ENCODE data around the gene HMGXB4. TPM values are rescaled to one million over a fixed set of nuclear protein-coding genes. Genes with fewer than 3 reads are reported as not detected.

Gene HMGXB4
- total RNA-seq, 1 donor from 2014 or later = 21.4 TPM

DNA sequence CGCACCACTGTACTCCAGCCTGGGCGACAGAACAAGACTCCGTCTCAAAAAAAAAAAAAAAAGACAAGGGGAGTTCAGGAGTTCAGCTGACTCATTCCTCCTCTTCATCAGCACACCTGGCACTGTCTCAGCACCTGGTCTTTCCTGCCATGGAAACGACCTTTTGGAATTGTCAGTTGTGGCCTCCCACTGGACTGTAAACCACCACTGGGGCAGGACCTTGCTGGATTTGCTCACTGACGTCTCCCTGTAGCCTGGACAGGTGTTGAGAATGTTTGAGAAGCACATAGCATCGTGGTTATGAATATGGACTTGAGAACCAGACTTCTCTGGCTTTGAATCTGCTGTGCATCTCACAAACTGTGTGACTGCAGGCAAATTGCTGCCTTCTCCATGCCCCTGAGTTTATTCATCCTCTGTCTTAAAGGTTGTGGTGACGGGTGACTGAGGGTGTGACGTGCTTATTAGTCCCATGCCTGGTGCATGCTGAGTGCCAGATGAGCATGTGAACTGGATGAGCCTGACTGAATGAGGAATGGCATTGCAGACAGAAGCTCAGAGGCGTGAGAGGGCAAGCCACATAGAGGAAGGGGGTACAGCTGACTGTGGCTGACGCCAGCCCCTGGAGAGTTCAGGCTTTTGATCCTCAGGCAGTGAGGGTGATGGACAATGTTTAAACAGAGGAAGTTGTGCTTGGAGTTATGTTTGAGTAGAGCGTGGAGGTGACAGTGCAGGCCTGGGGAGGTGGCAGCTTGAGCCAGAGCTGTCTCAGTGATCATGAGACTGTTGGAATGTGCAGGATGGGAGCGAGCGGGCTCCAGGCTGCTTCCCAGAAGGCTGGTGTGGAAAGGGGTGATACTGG is 55.1 kb downstream of the HMGXB4 start:
- Mint-ChIP-seq H3K9me3 (ENCODE audit: unreplicated experiment) (no peaks in the 10 kb centered on the region), H3K27ac (ENCODE audit: unreplicated experiment) (peak overlapping the region; percentile 67), H3K27me3 (ENCODE audit: unreplicated experiment) (peaks cover 6% of the 10 kb centered on the region), H3K36me3 (ENCODE audit: low read depth, unreplicated experiment) (no peaks in the 10 kb centered on the region), H3K4me1 (ENCODE audit: unreplicated experiment) (peaks cover 23% of the 10 kb centered on the region), H3K4me3 (ENCODE audit: unreplicated experiment) (peak overlapping the region; percentile 11)
- TF ChIP-seq, protein P1, sequence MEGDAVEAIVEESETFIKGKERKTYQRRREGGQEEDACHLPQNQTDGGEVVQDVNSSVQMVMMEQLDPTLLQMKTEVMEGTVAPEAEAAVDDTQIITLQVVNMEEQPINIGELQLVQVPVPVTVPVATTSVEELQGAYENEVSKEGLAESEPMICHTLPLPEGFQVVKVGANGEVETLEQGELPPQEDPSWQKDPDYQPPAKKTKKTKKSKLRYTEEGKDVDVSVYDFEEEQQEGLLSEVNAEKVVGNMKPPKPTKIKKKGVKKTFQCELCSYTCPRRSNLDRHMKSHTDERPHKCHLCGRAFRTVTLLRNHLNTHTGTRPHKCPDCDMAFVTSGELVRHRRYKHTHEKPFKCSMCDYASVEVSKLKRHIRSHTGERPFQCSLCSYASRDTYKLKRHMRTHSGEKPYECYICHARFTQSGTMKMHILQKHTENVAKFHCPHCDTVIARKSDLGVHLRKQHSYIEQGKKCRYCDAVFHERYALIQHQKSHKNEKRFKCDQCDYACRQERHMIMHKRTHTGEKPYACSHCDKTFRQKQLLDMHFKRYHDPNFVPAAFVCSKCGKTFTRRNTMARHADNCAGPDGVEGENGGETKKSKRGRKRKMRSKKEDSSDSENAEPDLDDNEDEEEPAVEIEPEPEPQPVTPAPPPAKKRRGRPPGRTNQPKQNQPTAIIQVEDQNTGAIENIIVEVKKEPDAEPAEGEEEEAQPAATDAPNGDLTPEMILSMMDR (IDR thresholded peaks at IDR 0.05; ENCODE audit: unreplicated experiment) = no peak
- no peak for DNase-seq (ENCODE audit: low spot score)

DNA sequence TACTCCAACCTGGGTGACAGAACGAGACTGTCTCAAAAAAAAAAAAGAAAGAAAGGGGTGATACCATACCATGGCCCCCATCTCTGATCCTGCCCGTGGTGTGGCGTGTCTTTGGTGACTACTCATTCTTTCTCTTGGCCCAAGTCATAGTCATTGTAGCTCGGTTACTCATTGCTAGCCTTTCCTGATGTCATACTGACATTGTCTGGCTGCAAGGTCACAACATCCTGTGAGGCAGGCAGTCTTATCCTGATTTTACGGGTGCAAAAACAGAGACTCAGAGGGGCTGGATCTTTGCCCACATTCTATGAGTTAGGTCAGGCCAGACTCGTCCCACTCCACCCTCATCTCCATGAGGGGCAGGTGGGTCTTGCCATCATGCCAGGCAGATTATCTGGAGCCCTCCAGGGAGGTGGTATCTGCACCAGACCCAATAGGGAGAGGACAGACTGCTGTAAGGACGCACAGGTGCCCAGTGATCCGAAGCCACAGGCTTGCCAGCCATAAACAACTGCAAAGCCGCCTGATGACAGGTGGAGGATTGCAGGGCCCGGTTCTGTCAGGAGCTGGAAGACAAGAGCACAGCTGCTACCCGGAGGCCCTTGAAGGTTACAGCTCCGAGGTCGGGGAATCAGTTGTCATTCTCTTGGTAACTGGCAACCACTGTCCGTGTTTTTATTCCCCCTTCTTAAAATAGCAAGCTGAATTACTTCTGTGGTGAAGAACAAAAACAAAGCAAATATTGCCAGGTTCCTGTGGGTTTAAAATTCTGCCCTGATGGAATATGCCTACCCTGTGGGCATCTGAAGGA is 56.2 kb downstream of the HMGXB4 start:
- Mint-ChIP-seq H3K36me3 (ENCODE audit: low read depth, unreplicated experiment) (peaks cover 4% of the 10 kb centered on the region), H3K27ac (ENCODE audit: unreplicated experiment) (peak overlapping the region; percentile 81), H3K27me3 (ENCODE audit: unreplicated experiment) (peaks cover 7% of the 10 kb centered on the region), H3K4me1 (ENCODE audit: unreplicated experiment) (peaks cover 23% of the 10 kb centered on the region), H3K9me3 (ENCODE audit: unreplicated experiment) (no peaks in the 10 kb centered on the region), H3K4me3 (ENCODE audit: unreplicated experiment) (no peak overlapping the region)
- DNase-seq (ENCODE audit: low spot score) = no peak
- TF ChIP-seq, protein P1 (IDR thresholded peaks at IDR 0.05; ENCODE audit: unreplicated experiment) = no peak

GRCh38 chr22:35314161-35314942 is 57.1 kb downstream of the HMGXB4 start:
- no peak overlapping the region for H3K4me3 Mint-ChIP-seq (ENCODE audit: unreplicated experiment)
- H3K36me3 Mint-ChIP-seq (ENCODE audit: low read depth, unreplicated experiment) = peaks cover 4% of the 10 kb centered on the region
- H3K4me1 Mint-ChIP-seq (ENCODE audit: unreplicated experiment) = peaks cover 23% of the 10 kb centered on the region
- H3K9me3 Mint-ChIP-seq (ENCODE audit: unreplicated experiment) = no peaks in the 10 kb centered on the region
- H3K27ac Mint-ChIP-seq (ENCODE audit: unreplicated experiment) = peak overlapping the region; percentile 67
- TF ChIP-seq, protein P1 (IDR thresholded peaks at IDR 0.05; ENCODE audit: unreplicated experiment) = no peak
- H3K27me3 Mint-ChIP-seq (ENCODE audit: unreplicated experiment) = peaks cover 7% of the 10 kb centered on the region
- DNase-seq (ENCODE audit: low spot score) = no peak

DNA sequence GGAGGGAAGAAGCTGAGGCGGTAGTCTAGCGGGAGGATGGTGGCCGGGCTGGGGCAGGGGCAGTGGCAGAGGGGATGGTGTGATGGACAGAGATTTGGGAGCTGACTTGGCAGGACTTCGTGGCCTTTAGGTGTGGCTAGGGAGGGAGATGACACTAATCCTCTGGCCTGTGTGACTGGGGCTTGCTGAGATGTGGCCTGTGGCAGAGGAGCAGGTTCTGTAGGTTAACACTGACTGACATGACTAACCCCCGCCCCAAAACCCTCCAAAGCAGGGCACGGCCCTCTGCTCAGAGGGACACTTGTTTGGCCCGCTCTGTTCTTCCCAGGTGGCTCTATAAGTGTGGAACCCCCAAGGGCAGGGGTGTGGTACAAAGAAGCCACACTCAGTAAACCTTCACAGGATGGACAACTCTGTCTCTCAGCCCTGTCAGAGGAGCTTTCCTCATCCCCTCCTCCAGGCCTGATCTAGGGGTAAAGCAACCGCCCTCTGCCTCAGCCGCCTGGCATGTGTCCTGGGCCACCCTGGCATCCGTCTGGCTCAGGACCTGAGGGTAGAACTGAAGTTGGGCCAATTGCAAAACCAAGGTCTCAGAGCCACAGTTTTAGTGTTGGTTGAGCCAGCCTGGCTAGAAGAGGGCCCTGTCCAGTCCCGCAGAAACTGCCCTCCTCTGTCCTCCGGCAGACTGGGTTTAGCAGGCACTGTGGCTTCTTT is 58.0 kb downstream of the HMGXB4 start:
- TF ChIP-seq, protein P1 (IDR thresholded peaks at IDR 0.05; ENCODE audit: unreplicated experiment) = no peak
- no peak for DNase-seq (ENCODE audit: low spot score)
- Mint-ChIP-seq H3K36me3 (ENCODE audit: low read depth, unreplicated experiment) (peaks cover 4% of the 10 kb centered on the region), H3K27me3 (ENCODE audit: unreplicated experiment) (peaks cover 7% of the 10 kb centered on the region), H3K4me1 (ENCODE audit: unreplicated experiment) (peaks cover 23% of the 10 kb centered on the region), H3K27ac (ENCODE audit: unreplicated experiment) (no peak overlapping the region), H3K4me3 (ENCODE audit: unreplicated experiment) (no peak overlapping the region), H3K9me3 (ENCODE audit: unreplicated experiment) (no peaks in the 10 kb centered on the region)
